Choroid plexus epithelial cell (primary cell): ENCODE results near the gene UBAP2.

Source experiments
- DNase-seq: peaks from one replicate; pipeline ENCODE4 v3.0.0-alpha.2; 2010; ENCODE audit warnings: low read depth
- H3K4me3 ChIP-seq: 2 replicates; pipeline ENCODE4 v1.5.1; 2011; ENCODE audit warnings: low read depth, mild to moderate bottlenecking, control low read depth, low read length, moderate library complexity
- CTCF ChIP-seq: conservative IDR thresholded peaks from 2 replicates; pipeline ENCODE4 v1.5.1; 2011; ENCODE audit warnings: low read depth, mild to moderate bottlenecking, control low read depth, inconsistent platforms, low read length, moderate library complexity

The UBAP2 gene

GRCh38 chr9:34001951-34002350, 46.7 kb downstream of the UBAP2 start:
- no peak overlapping the region for H3K4me3 ChIP-seq
- no peak for DNase-seq
- no peak for TF ChIP-seq CTCF

- no peak for TF ChIP-seq CTCF
- DNase-seq: no peak
- no peak overlapping the region for H3K4me3 ChIP-seq
Observed at GRCh38 chr9:34001298-34001697, 47.4 kb downstream of the UBAP2 start.

GRCh38 chr9:33995449-33995848, 53.2 kb downstream of the UBAP2 start:
- no peak for TF ChIP-seq CTCF
- H3K4me3 ChIP-seq: no peak overlapping the region
- DNase-seq: no peak

GRCh38 chr9:33993104-33993503, 55.6 kb downstream of the UBAP2 start:
- no peak for DNase-seq
- H3K4me3 ChIP-seq: no peak overlapping the region
- TF ChIP-seq CTCF: no peak

- TF ChIP-seq CTCF: no peak
- DNase-seq: peak; percentile 9
- H3K4me3 ChIP-seq: no peak overlapping the region
Observed at GRCh38 chr9:33992632-33993031, 56.1 kb downstream of the UBAP2 start.

- no peak for DNase-seq
- no peak for TF ChIP-seq CTCF
- H3K4me3 ChIP-seq: no peak overlapping the region
Observed at GRCh38 chr9:33988219-33988890, 60.3 kb downstream of the UBAP2 start.

- TF ChIP-seq CTCF: no peak
- H3K4me3 ChIP-seq: no peak overlapping the region
- no peak for DNase-seq
Observed at GRCh38 chr9:33976414-33976813, 72.3 kb downstream of the UBAP2 start.
